Hypothalamus (tissue), 51 donors: ENCODE results near the gene RPS6KA2.
"Not testable (repeated sequence)": the region's sequence is repeated elsewhere in the genome, so short reads cannot be mapped to it uniquely, and the experiment has no call there.

Experiments
- DNase-seq, 51 donors: peaks; one replicate each; lab custom pipeline; 2025; lab: John Stamatoyannopoulos, UW

The RPS6KA2 gene

GRCh38 chr6:166636191-166636933 lies 9.3 kb upstream of the RPS6KA2 start:
- no peak for DNase-seq

- DNase-seq: no peak
Observed at GRCh38 chr6:166635013-166635970, 8.2 kb upstream of the RPS6KA2 start.

DNA sequence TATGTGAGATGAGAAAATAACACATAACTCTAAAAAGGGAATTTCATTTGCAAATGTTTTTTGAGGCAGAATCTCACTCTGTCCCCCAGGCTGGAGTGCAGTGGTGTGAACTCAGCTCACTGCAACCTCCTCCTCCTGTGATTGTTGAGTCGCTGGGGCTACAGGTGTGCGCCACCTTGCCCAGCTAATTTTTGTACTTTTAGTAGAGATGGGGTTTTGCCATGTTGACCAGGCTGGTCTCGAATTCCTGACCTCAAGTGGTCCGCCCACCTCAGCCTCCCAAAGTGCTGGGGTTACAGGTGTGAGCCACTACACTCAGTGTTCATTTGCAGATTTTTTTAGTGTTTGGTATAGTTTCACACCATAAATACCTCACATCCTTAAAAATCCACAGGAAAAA lies 7.5 kb upstream of the RPS6KA2 start:
- not testable (repeated sequence) for DNase-seq

DNA sequence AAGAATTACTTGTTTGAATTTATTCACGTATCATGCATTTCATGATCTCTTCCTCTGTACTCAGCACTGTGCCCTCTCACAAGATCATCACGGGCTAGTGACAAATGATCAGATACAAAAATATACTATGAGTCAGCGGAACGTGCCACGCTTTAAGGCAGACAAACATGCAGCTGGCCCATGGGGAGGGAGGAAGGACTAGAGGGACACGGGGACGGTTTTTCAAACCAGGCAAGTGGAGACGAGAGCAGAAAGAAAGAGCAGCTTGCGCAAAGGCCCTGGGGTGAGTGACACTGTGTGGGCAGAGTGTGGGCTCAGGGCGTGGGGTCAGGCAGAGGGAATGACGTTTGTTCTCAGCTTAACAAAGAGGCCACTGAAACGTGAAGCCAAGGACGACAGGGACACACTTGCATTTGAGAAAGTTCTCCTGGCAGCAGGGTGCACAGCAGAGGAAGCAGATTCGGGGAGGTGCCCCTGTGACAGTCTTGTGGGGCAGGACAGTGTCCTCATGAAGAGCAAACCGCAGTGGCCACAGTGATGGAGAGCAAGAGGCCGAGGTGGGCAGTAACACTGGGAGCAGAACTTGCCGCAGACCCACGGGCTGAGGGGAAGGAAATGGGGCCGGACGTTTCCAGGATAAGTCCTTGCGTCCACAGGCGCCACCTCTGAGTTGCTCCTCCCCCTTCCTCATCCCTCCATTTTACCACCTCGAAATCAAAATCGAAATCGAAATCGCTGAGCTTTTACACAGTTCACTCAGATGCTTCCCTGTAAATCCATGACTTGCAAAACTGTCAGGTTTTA lies 6.9 kb upstream of the RPS6KA2 start:
- DNase-seq: no peak

DNA sequence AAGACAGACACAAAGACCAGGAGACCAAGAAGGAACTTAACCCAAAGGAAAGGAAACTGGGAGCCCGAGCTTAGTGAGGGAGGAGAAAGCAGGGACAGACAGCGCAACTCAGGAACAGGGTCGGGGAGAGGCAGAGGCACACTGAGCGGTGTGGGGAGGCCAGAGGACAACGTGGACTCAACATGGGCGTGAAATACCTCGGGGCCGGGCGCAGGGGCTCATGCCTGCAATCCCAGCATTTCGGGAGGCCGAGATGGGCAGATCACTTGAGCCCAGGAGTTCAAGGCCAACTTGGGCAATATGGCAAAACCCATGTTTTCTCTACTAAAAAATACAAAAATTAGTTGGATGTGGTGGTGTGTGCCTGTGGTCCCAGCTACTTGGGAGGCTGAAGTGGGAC lies 5.7 kb upstream of the RPS6KA2 start:
- DNase-seq: no peak

DNA sequence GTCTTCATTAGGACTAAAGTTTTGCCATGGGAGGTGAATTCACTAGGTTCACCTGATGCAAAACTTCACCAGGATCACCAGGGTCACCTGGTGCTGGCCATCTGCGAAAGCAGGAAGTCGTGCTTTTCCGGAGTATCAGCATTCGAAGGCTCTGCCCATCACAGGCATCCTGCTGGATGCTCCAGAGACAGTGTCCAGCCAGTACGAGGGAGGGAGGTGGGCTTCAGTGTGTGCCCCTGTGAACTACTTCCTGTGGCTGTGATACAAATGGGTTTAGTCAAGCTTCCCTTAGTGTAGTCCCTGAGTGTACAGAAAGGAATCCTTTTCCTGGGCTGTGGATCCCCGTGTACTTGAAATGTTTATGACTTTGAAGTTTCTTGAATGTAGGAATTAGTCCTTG lies 3.4 kb upstream of the RPS6KA2 start:
- no peak for DNase-seq

DNA sequence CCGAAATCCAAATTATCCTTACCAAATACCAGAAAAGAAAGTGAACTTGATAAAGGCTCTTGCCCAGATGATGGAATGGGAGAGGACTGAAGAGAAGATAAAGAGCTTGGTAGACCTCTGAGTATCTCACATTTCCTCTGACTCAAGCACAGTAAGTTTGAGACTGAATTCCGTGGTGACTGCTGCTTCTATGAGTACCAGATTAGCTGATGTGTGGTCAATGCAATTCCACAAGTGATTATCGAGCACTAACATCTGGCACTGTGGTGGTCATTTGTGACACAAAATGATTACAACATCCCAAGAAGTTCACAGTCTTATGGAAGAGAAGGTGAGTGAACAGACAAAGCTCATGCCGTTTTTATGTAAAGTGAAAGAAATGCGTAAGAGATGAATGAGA lies 2.6 kb upstream of the RPS6KA2 start:
- DNase-seq: no peak

DNA sequence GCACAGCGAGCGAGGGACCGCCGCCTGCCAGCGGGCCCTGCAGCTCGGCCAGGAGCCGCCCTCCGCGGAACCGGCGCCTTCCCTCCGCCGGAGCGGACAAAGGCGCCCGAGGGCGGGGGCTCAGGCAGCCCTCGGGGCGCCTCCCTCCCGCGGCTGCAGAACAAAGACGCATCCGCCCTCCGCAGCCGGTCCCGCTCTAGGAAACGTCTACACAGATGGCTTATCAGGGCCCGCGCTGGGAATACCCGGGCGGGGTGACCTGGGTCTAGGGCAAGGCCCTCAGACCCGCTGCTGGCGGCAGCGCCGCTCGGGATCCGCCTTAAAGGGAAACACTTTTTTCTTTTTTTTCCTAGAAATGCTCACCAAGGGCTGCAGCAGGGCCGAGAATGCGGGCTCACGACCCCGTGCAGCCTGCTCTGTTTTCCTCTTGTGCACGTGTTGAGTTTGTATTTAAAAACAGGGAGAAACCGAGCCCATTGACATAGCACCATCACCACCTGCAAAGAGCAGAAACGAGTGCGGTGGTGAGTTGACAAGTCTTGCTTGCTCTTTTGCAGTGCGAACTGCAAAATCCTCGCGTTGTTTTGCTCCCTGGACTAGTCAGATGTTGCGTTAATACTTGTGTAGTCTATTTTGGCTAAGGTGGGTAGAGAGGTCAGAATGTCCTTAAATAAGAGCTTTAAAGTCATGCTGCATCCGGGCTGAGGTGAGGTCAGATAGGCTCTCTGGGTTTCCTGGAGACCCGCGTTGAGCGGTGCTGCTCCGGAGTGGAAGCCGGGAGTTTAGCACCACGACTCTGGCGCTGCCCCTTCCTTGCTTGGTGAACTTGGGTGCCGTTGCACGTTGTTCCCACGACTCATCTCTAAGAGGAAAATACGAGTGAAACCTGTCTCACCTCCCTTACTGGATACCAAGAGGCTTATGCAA lies 1.1 kb upstream of the RPS6KA2 start:
- peak in 34 of 51 donors; percentile 24 to 85 (median 64) for DNase-seq

GRCh38 chr6:166626177-166627032 lies 646 bp downstream of the RPS6KA2 start:
- peak in 8 of 51 donors; percentile 21 to 55 (median 34) for DNase-seq

GRCh38 chr6:166625356-166625755 lies 1.7 kb downstream of the RPS6KA2 start:
- DNase-seq: no peak

GRCh38 chr6:166624275-166624674 lies 2.8 kb downstream of the RPS6KA2 start:
- no peak for DNase-seq

DNA sequence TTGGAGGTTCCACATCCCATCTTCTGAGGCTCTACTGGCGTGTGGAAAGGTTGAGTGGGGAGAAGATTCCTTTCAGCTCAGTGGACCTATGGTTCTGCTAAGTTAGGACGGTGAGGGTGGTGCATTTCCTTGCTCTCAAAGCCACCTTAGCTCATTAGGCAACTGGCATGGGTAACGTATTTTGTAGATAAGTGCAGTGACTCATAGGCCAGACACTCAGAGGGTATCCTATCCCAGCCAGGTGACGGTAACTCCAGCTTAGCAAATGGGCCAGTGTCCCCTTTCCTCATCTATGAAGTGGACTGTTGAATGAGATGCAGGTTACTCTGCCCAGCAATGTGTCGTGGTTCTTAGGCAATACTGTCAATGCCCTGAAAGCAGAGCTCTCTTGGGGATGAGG lies 3.7 kb downstream of the RPS6KA2 start:
- no peak for DNase-seq

DNA sequence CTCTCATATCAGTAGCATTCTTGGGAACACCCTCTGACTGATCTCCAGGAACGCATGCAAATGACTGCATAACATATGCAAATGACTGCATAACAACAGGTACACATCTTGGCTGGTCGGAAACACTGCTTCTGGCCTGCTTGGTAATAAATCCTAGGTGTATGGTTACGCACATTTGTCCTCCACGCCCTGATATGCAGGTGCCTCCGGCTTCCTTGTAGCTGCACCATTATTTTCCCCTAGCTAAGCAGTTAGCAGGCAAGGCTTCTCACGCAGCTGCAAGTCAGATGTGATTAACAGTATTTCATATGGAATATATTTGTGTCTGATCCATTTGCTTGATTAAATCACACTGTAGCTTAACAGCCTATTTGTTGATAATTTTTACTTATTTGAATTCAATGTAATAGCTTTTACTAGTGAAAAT lies 5.9 kb downstream of the RPS6KA2 start:
- DNase-seq: peak in 1 of 51 donors; percentile 15

DNA sequence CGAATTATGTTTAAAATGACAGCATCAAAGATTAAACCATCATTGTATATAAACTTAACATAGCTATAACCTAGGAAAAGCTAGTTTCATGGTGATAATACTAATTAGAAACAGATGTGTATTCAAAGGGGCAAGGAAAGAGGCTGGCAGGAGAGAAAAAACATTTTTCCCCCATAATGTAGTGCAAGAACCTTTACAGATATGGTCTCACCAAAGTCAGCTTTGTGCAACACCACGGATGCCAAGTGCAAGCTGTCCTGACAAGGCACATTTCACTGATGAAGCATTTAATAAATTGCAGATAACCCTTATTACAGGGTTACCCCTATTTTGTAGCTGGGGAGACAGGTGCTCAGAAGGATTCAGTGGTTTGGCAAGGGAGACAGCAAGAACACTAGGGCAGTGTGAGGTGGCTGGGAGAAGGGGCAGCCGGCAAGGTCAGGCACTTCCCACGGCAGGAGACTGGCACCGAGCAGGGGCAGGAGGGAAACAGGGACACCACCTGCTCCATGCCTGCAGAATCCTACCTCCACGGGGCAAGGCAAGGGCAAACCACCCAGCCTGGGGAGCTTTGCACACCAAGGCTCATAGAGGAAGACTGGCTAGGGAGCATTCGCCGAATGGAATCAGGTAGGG lies 6.5 kb downstream of the RPS6KA2 start:
- no peak for DNase-seq

- DNase-seq: no peak
Observed at GRCh38 chr6:166619912-166620311, 7.1 kb downstream of the RPS6KA2 start.

- DNase-seq: no peak
Observed at GRCh38 chr6:166618866-166619761, 7.9 kb downstream of the RPS6KA2 start.

- DNase-seq: no peak
Observed at GRCh38 chr6:166618251-166618650, 8.8 kb downstream of the RPS6KA2 start.
